Endodermal cell (in vitro differentiated cells): ENCODE results near the gene PTPA. TPM values are rescaled to one million over a fixed set of nuclear protein-coding genes. Genes with fewer than 3 reads are reported as not detected.

Source experiments
- DNase-seq: peaks from one replicate; pipeline ENCODE4 v3.0.0-alpha.2; 2017
- H3K27ac ChIP-seq: 2 replicates; pipeline ENCODE4 v1.5.1; 2013; ENCODE audit warnings: mild to moderate bottlenecking, low read depth, low read length, moderate library complexity
- H3K27me3 ChIP-seq: 2 replicates; pipeline ENCODE4 v1.6.1; 2013; ENCODE audit warnings: mild to moderate bottlenecking, low read length, moderate library complexity; ENCODE audit not compliant: insufficient read depth, control insufficient read depth, poor library complexity, severe bottlenecking
- H3K36me3 ChIP-seq: 2 replicates; pipeline ENCODE4 v1.7.0; 2013; ENCODE audit warnings: mild to moderate bottlenecking, low read length, moderate library complexity; ENCODE audit not compliant: control insufficient read depth, insufficient read depth
- H3K4me1 ChIP-seq: one replicate; pipeline ENCODE4 v1.7.0; 2013; ENCODE audit warnings: low read length; ENCODE audit not compliant: control insufficient read depth, insufficient read depth
- H3K4me3 ChIP-seq: 2 replicates; pipeline ENCODE4 v1.5.1; 2013; ENCODE audit warnings: mild to moderate bottlenecking, low read length, moderate library complexity
- H3K9ac ChIP-seq: 2 replicates; pipeline ENCODE4 v1.6.1; 2013; ENCODE audit warnings: mild to moderate bottlenecking, low read length, moderate library complexity; ENCODE audit not compliant: poor library complexity, severe bottlenecking; ENCODE audit errors: extremely low read depth
- H3K9me3 ChIP-seq: 2 replicates; pipeline ENCODE4 v1.6.1; 2013; ENCODE audit warnings: mild to moderate bottlenecking, low read length, moderate library complexity; ENCODE audit not compliant: control insufficient read depth
- H3K27ac Mint-ChIP-seq: 2 replicates; pipeline ENCODE4 v1.8.0; 2020; ENCODE audit warnings: mixed read lengths
- H3K27me3 Mint-ChIP-seq: 2 replicates; pipeline ENCODE4 v1.8.0; 2021; ENCODE audit warnings: mild to moderate bottlenecking, mixed read lengths; ENCODE audit not compliant: insufficient read depth
- H3K36me3 Mint-ChIP-seq: 2 replicates; pipeline ENCODE4 v1.8.0; 2020; ENCODE audit warnings: low read depth, mixed read lengths
- H3K4me1 Mint-ChIP-seq: 2 replicates; pipeline ENCODE4 v1.8.0; 2020; ENCODE audit warnings: mixed read lengths
- H3K4me3 Mint-ChIP-seq: 2 replicates; pipeline ENCODE4 v1.8.0; 2020; ENCODE audit warnings: mild to moderate bottlenecking, moderate library complexity, mixed read lengths
- H3K9me3 Mint-ChIP-seq: 2 replicates; pipeline ENCODE4 v1.8.0; 2020; ENCODE audit warnings: mild to moderate bottlenecking, mixed read lengths
- WGBS, 2 experiments: methylation state at CpG; one replicate each; pipeline versions ENCODE4 v1.1.5 to v1.1.7; 2013; ENCODE audit warnings: missing lambda C conversion rate in 2 of 2, mixed read lengths in 1 of 2; ENCODE audit not compliant: insufficient coverage in 1 of 2, insufficient read length in 1 of 2; 5-methylcytosine and 5-hydroxymethylcytosine counted together
- total RNA-seq, 2 donors: library from RNA; stranded (reverse); fragmentation: NEBNext Ultra II Directional in 1 of 2; extraction: Animal tissue kit (Norgen Biotek cat#: 25700) in 1 of 2; gene quantifications; 2 replicates in 1 of 2; 3 replicates in 1 of 2; pipeline ENCODE4 v1.2.1, GENCODE V29; 2021
- TF ChIP-seq, protein P1 (sequence below): fragments of 200-600 bp; sonication (generic); conservative IDR thresholded peaks from 2 replicates; pipeline ENCODE4 v1.5.0; 2021; ENCODE audit warnings: antibody characterized with exemption, mild to moderate bottlenecking

PTPA gene
- total RNA-seq, 2 donors from 2014 or later, result 134 to 139 TPM

DNA sequence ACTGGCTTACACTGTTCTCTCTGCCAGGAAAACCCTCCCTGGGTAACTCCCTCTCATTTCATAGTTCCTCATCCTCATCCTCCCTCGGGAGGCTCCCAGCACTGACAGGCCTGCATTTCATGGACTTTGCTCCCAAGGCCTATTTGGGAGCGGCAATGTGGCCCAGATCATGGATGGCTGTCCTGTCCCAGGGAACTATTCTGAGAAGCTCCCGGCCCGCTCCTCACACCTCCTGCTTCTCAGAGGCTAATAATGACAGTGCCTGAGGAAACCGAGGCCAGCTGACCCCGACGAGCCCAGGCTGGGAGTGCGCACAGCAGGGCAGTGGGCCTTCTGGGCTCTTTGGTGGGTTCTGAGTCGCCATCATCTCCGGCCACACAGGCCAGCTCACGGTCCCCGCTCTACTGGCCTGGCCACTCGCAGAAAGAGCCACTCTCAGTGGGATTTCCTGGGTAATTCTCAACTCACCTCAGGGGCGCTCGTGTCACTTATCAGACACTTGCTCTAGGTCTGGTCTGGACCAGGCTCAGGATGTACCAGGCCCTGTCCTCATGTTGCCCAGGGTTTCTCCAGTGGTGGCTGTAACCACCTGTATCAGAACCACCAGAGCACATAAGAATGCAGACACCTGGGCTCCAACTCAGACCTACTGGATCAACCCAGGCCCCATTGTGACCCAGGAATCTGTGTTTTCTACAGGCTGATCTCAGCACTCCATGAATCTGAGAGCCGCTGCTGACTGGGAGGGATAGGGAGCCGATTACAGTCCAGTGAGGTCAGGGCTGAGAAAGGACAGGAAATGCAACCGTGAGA lies 32.3 kb upstream of the PTPA start:
- Mint-ChIP-seq H3K27me3 (no peaks in the 10 kb centered on the region), H3K4me1 (peaks cover 7% of the 10 kb centered on the region), H3K27ac (no peak overlapping the region), H3K4me3 (peak overlapping the region; percentile 80), H3K9me3 (no peaks in the 10 kb centered on the region), H3K36me3 (no peaks in the 10 kb centered on the region)
- no peak overlapping the region for H3K27ac ChIP-seq
- H3K36me3 ChIP-seq, result no peaks in the 10 kb centered on the region
- H3K4me3 ChIP-seq, result no peak overlapping the region
- no peak for DNase-seq
- peaks cover 3% of the 10 kb centered on the region for H3K4me1 ChIP-seq
- no peaks in the 10 kb centered on the region for H3K27me3 ChIP-seq
- no peaks in the 10 kb centered on the region for H3K9me3 ChIP-seq
- TF ChIP-seq, protein P1, sequence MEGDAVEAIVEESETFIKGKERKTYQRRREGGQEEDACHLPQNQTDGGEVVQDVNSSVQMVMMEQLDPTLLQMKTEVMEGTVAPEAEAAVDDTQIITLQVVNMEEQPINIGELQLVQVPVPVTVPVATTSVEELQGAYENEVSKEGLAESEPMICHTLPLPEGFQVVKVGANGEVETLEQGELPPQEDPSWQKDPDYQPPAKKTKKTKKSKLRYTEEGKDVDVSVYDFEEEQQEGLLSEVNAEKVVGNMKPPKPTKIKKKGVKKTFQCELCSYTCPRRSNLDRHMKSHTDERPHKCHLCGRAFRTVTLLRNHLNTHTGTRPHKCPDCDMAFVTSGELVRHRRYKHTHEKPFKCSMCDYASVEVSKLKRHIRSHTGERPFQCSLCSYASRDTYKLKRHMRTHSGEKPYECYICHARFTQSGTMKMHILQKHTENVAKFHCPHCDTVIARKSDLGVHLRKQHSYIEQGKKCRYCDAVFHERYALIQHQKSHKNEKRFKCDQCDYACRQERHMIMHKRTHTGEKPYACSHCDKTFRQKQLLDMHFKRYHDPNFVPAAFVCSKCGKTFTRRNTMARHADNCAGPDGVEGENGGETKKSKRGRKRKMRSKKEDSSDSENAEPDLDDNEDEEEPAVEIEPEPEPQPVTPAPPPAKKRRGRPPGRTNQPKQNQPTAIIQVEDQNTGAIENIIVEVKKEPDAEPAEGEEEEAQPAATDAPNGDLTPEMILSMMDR, result no peak
- WGBS, 2 experiments, result 87 to 89% methylated on average over 17 to 18 of the region's 18 CpGs
- H3K9ac ChIP-seq, result no peak overlapping the region

DNA sequence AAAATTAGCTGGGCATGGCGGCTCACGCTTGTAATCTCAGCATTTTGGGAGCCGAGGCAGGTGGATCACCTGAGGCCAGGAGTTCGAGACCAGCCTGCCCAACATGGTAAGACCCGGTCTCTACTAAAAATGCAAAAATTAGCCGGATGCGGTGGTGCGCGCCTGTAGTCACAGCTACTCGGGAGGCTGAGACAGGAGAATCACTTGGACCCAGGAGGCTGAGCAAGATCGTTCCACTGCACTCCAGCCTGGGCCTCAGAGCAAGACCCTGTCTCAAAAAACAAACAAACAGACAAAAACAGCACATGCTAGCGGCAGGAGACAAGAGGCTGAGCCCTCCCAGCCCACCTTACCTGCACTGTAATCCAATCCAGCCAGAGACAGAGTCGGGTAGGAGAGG lies 31.4 kb upstream of the PTPA start:
- Mint-ChIP-seq H3K27me3 (no peaks in the 10 kb centered on the region), H3K4me1 (peaks cover 7% of the 10 kb centered on the region), H3K4me3 (peak overlapping the region; percentile 80), H3K36me3 (peaks cover 2% of the 10 kb centered on the region), H3K9me3 (no peaks in the 10 kb centered on the region), H3K27ac (peak overlapping the region; percentile 92)
- peaks cover 3% of the 10 kb centered on the region for H3K4me1 ChIP-seq
- no peaks in the 10 kb centered on the region for H3K9me3 ChIP-seq
- H3K9ac ChIP-seq, result peak overlapping the region; percentile 53
- H3K36me3 ChIP-seq, result peaks cover 5% of the 10 kb centered on the region
- H3K4me3 ChIP-seq, result peak overlapping the region; percentile 94
- DNase-seq, result no peak
- TF ChIP-seq, protein P1, result no peak
- H3K27ac ChIP-seq, result no peak overlapping the region
- 87 to 89% methylated on average over 12 to 13 of the region's 13 CpGs for WGBS, 2 experiments
- H3K27me3 ChIP-seq, result no peaks in the 10 kb centered on the region

DNA sequence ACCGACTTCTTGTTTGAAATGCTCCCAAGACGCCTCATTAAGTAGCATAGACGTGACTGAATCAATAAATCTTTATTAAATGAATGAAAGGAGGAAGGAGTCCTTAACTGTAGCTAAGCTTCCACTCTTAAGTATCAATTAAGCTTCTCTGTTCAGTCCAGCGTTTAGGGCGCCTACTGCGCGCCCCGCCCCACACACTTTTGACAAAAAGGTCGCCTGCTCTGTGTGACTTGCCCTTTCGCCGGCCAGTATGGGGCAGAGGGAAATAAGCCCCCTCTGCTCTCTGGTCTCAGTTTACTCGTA lies 31.0 kb upstream of the PTPA start:
- H3K27me3 Mint-ChIP-seq, result no peaks in the 10 kb centered on the region
- Histone ChIP-seq H3K4me1 (peaks cover 3% of the 10 kb centered on the region), H3K9me3 (no peaks in the 10 kb centered on the region), H3K9ac (peak overlapping the region; percentile 53), H3K27ac (no peak overlapping the region), H3K4me3 (peak overlapping the region; percentile 94), H3K36me3 (peaks cover 5% of the 10 kb centered on the region), H3K27me3 (no peaks in the 10 kb centered on the region)
- H3K27ac Mint-ChIP-seq, result peak overlapping the region; percentile 92
- WGBS, 2 experiments, result 9 to 16% methylated on average over 12 of the region's 12 CpGs
- no peak for DNase-seq
- TF ChIP-seq, protein P1, result no peak
- peaks cover 7% of the 10 kb centered on the region for H3K4me1 Mint-ChIP-seq
- peak overlapping the region; percentile 80 for H3K4me3 Mint-ChIP-seq
- H3K36me3 Mint-ChIP-seq, result peaks cover 2% of the 10 kb centered on the region
- no peaks in the 10 kb centered on the region for H3K9me3 Mint-ChIP-seq
